K562 (cell line): ENCODE data around the gene TMEM120B. TPM values are rescaled to one million over a fixed set of nuclear protein-coding genes. Genes with fewer than 3 reads are reported as not detected.

ENCODE experiments used
- BRF2 ChIP-seq: IDR thresholded peaks from 3 replicates; pipeline ENCODE4 v1.6.1; 2011; ENCODE audit warnings: borderline replicate concordance, mild to moderate bottlenecking; ENCODE audit not compliant: insufficient read length, insufficient read depth
- COPS2 ChIP-seq: fragments of 450-650 bp; conservative IDR thresholded peaks from 2 replicates; pipeline ENCODE4 v1.6.1; 2016; ENCODE audit warnings: mild to moderate bottlenecking, moderate library complexity
- ETV6 ChIP-seq, 3 experiments: fragments of 150-350 bp in 1 of 3; sonication (generic) in 1 of 3; formaldehyde crosslinking in 1 of 3; IDR thresholded peaks; 2 replicates each; pipeline versions ENCODE4 v1.6.1 to v1.8.0; 2014 to 2022; ENCODE audit warnings: borderline replicate concordance in 2 of 3, low read depth in 2 of 3, antibody characterized with exemption in 1 of 3, low read length in 1 of 3, mild to moderate bottlenecking in 1 of 3, missing genetic modification reagents in 1 of 3
- KAT7 ChIP-seq: sonication (generic); formaldehyde crosslinking; IDR thresholded peaks from 2 replicates; pipeline ENCODE4 v1.8.0; 2022; ENCODE audit warnings: missing genetic modification reagents, mild to moderate bottlenecking, borderline replicate concordance
- MAFF ChIP-seq: IDR thresholded peaks from 2 replicates; pipeline ENCODE4 v1.6.1; 2012; ENCODE audit warnings: low read length, improper control_type of control experiment
- MLLT1 ChIP-seq, 2 experiments: fragments of 450-650 bp; IDR thresholded peaks; 2 replicates each; pipeline ENCODE4 v1.6.1; 2016
- MYBL2 ChIP-seq, 2 experiments: fragments of 450-650 bp in 1 of 2; sonication (generic) in 1 of 2; formaldehyde crosslinking in 1 of 2; IDR thresholded peaks; 2 replicates each; pipeline versions ENCODE4 v1.6.1 to v1.8.1; 2017 to 2022; ENCODE audit warnings: borderline replicate concordance in 1 of 2, inconsistent platforms in 1 of 2, low read depth in 1 of 2, mild to moderate bottlenecking in 1 of 2, missing genetic modification reagents in 1 of 2, moderate library complexity in 1 of 2
- NRF1 ChIP-seq, 2 experiments: fragments of 450-650 bp; IDR thresholded peaks in 1 of 2; conservative IDR thresholded peaks in 1 of 2; 2 replicates each; pipeline ENCODE4 v1.6.1; 2014; ENCODE audit warnings: mild to moderate bottlenecking in 2 of 2
- OTX1 ChIP-seq: fragments of 450-650 bp; formaldehyde crosslinking; IDR thresholded peaks from 2 replicates; pipeline ENCODE4 v1.4.0; 2022; ENCODE audit warnings: mild to moderate bottlenecking
- RBM39 ChIP-seq: fragments of 200-400 bp; formaldehyde crosslinking; optimal IDR thresholded peaks from 2 replicates; pipeline ENCODE3; 2018; ENCODE audit warnings: low read depth, low read length
- ZFPM2 ChIP-seq: fragments of 250-450 bp; sonication (Bioruptor Pico); IDR thresholded peaks from 2 replicates; pipeline ENCODE4 v1.5.1; 2022; ENCODE audit warnings: mild to moderate bottlenecking
- ZNF3 ChIP-seq: fragments of 250-450 bp; sonication (Bioruptor Pico); IDR thresholded peaks from 2 replicates; pipeline ENCODE4 v1.5.0; 2021; ENCODE audit warnings: mild to moderate bottlenecking, moderate library complexity
- ZNF324 ChIP-seq: fragments of 250-450 bp; sonication (Bioruptor Pico); IDR thresholded peaks from 2 replicates; pipeline ENCODE4 v1.4.0; 2020; ENCODE audit warnings: mild to moderate bottlenecking
- ZNF408 ChIP-seq: fragments of 250-450 bp; sonication (Bioruptor Pico); IDR thresholded peaks from 2 replicates; pipeline ENCODE4 v1.4.0; 2020; ENCODE audit warnings: low read depth, mild to moderate bottlenecking, moderate library complexity
- ZNF445 ChIP-seq: fragments of 250-450 bp; sonication (Bioruptor Pico); IDR thresholded peaks from 2 replicates; pipeline ENCODE4 v1.4.0; 2020; ENCODE audit warnings: low read depth, mild to moderate bottlenecking, moderate library complexity
- polyA plus RNA-seq, 8 experiments: library from polyadenylated mRNA; depleted of rRNA in 4 of 8; stranded (reverse) in 5 of 8; unstranded in 3 of 8; fragments of >200 nt; fragmentation: Nextera tagmentation in 2 of 8; fragmentation: Illumina TruSeq in 1 of 8; extraction: Ambion mirVana in 2 of 8; extraction: Trizol in 1 of 8; gene quantifications; 2 replicates each; pipeline versions ENCODE4 v1.2.1 to v1.2.3, GENCODE V29; 2011 to 2014; ENCODE audit warnings: inconsistent platforms in 1 of 8, missing spikeins in 1 of 8
- total RNA-seq, 7 experiments: library from RNA; depleted of rRNA in 6 of 7; stranded (reverse); fragments of >200 nt in 6 of 7; fragmentation: Illumina TruSeq in 2 of 7; extraction: Trizol in 2 of 7; gene quantifications; 2 replicates each; pipeline versions ENCODE4 v1.2.1 to v1.2.3, GENCODE V29; 2011 to 2021; ENCODE audit warnings: low replicate concordance in 1 of 7

Gene TMEM120B
- total and polyA plus RNA-seq, 9 of the 15 experiments (the other 6 are each of a cell fraction or from before 2014, with no cell fraction given) = 1.7 to 18.6 (median 7.4) TPM

GRCh38 chr12:121830588-121831265, 118.2 kb downstream of the TMEM120B start (continued):
- TF ChIP-seq ZNF3 (no peak), MAFF (no peak), RBM39 (no peak), COPS2 (no peak), ZNF408 (CRISPR knock-in tag) (no peak), ZNF324 (CRISPR knock-in tag) (no peak), ZFPM2 (CRISPR knock-in tag) (no peak), ZNF445 (CRISPR knock-in tag) (no peak), OTX1 (no peak), NRF1 (conservative IDR thresholded peaks at IDR 0.05 in 1 of 2, IDR thresholded peaks at IDR 0.05 in 1 of 2) (no peak), KAT7 (no peak), BRF2 (no peak), MLLT1 (IDR thresholded peaks at IDR 0.05) (no peak), MYBL2 (IDR thresholded peaks at IDR 0.05; ENCODE audit: low read depth) (no peak), MYBL2 (CRISPR knock-in tag; IDR thresholded peaks at IDR 0.05; ENCODE audit: borderline replicate concordance) (no peak), ETV6 (IDR thresholded peaks at IDR 0.05; ENCODE audit: borderline replicate concordance in 1 of 2, low read depth in 2 of 2, low read length in 1 of 2) (no peak), ETV6 (CRISPR knock-in tag; IDR thresholded peaks at IDR 0.05; ENCODE audit: borderline replicate concordance) (no peak)

Other genes with a start within 250 kb of the TMEM120B start
Only the 7 nearest of the 8 such genes appear.
- 29.3 and 37.4 TPM in 2 replicates for gene KDM2B, start 131.7 kb upstream of the TMEM120B start, total RNA-seq (2014; rRNA removed)
- 19.9 and 20.7 TPM in 2 replicates for gene KDM2B, start 131.7 kb upstream of the TMEM120B start, total RNA-seq (2014; rRNA removed; fragmentation: Illumina TruSeq; extraction: Trizol)
- gene KDM2B, start 131.7 kb upstream of the TMEM120B start, total RNA-seq (2015; rRNA removed; fragmentation: Illumina TruSeq; extraction: Trizol) = 22.5 and 23.0 TPM in 2 replicates
- gene KDM2B, start 131.7 kb upstream of the TMEM120B start, total RNA-seq (2021) = 46.8 and 50.5 TPM in 2 replicates
- gene KDM2B, start 131.7 kb upstream of the TMEM120B start, polyA plus RNA-seq (2011; rRNA removed) = 17.8 and 29.3 TPM in 2 replicates
- gene KDM2B, start 131.7 kb upstream of the TMEM120B start, polyA plus RNA-seq (2014; fragmentation: Illumina TruSeq; extraction: Trizol) = 29.2 and 41.2 TPM in 2 replicates
- 1 to 10 TPM; 7.4 to 9.1 TPM for gene KDM2B, start 131.7 kb upstream of the TMEM120B start, polyA plus RNA-seq (2014; fragmentation: Nextera tagmentation; extraction: Ambion mirVana)
- 29.4 and 33.6 TPM in 2 replicates for gene KDM2B, start 131.7 kb upstream of the TMEM120B start, polyA plus RNA-seq (2014; rRNA removed)
- 9.8 and 13.2 TPM in 2 replicates for gene ORAI1, start 86.2 kb upstream of the TMEM120B start, total RNA-seq (2014; rRNA removed)
- gene ORAI1, start 86.2 kb upstream of the TMEM120B start, total RNA-seq (2014; rRNA removed; fragmentation: Illumina TruSeq; extraction: Trizol) = 2.2 and 2.6 TPM in 2 replicates
- gene ORAI1, start 86.2 kb upstream of the TMEM120B start, total RNA-seq (2015; rRNA removed; fragmentation: Illumina TruSeq; extraction: Trizol) = 9.3 and 9.4 TPM in 2 replicates
- gene ORAI1, start 86.2 kb upstream of the TMEM120B start, total RNA-seq (2021) = 23.8 and 24.4 TPM in 2 replicates
- 9.3 and 15.7 TPM in 2 replicates for gene ORAI1, start 86.2 kb upstream of the TMEM120B start, polyA plus RNA-seq (2011; rRNA removed)
- gene ORAI1, start 86.2 kb upstream of the TMEM120B start, polyA plus RNA-seq (2014; fragmentation: Illumina TruSeq; extraction: Trizol) = 5.5 and 16.0 TPM in 2 replicates
- 1 to 10 TPM; 2.9 to 3.7 TPM for gene ORAI1, start 86.2 kb upstream of the TMEM120B start, polyA plus RNA-seq (2014; fragmentation: Nextera tagmentation; extraction: Ambion mirVana)
- 18.1 and 26.9 TPM in 2 replicates for gene ORAI1, start 86.2 kb upstream of the TMEM120B start, polyA plus RNA-seq (2014; rRNA removed)
- gene MORN3, start 43.1 kb upstream of the TMEM120B start, total RNA-seq (2014; rRNA removed) = 0.09 and 0.12 TPM in 2 replicates
- 0.22 and 0.26 TPM in 2 replicates for gene MORN3, start 43.1 kb upstream of the TMEM120B start, total RNA-seq (2014; rRNA removed; fragmentation: Illumina TruSeq; extraction: Trizol)
- 0.11 TPM in 2 replicates for gene MORN3, start 43.1 kb upstream of the TMEM120B start, total RNA-seq (2015; rRNA removed; fragmentation: Illumina TruSeq; extraction: Trizol)
- gene MORN3, start 43.1 kb upstream of the TMEM120B start, total RNA-seq (2021) = 0.22 TPM in 2 replicates
- gene MORN3, start 43.1 kb upstream of the TMEM120B start, polyA plus RNA-seq (2011; rRNA removed) = 0.20 and 0.28 TPM in 2 replicates
- gene MORN3, start 43.1 kb upstream of the TMEM120B start, polyA plus RNA-seq (2014; fragmentation: Illumina TruSeq; extraction: Trizol) = 0.19 and 0.32 TPM in 2 replicates
- under 1 TPM; 0.25 to 0.27 TPM for gene MORN3, start 43.1 kb upstream of the TMEM120B start, polyA plus RNA-seq (2014; fragmentation: Nextera tagmentation; extraction: Ambion mirVana)
- 0.12 and 0.15 TPM in 2 replicates for gene MORN3, start 43.1 kb upstream of the TMEM120B start, polyA plus RNA-seq (2014; rRNA removed)
- 3.5 and 3.9 TPM in 2 replicates for gene RHOF, start 80.9 kb downstream of the TMEM120B start, total RNA-seq (2014; rRNA removed)
- gene RHOF, start 80.9 kb downstream of the TMEM120B start, total RNA-seq (2014; rRNA removed; fragmentation: Illumina TruSeq; extraction: Trizol) = 3.1 and 3.9 TPM in 2 replicates
- gene RHOF, start 80.9 kb downstream of the TMEM120B start, total RNA-seq (2015; rRNA removed; fragmentation: Illumina TruSeq; extraction: Trizol) = 4.3 and 4.8 TPM in 2 replicates
- gene RHOF, start 80.9 kb downstream of the TMEM120B start, total RNA-seq (2021) = 10.1 and 10.4 TPM in 2 replicates
- gene RHOF, start 80.9 kb downstream of the TMEM120B start, polyA plus RNA-seq (2011; rRNA removed) = 4.0 and 6.3 TPM in 2 replicates
- 4.3 and 5.4 TPM in 2 replicates for gene RHOF, start 80.9 kb downstream of the TMEM120B start, polyA plus RNA-seq (2014; fragmentation: Illumina TruSeq; extraction: Trizol)
- gene RHOF, start 80.9 kb downstream of the TMEM120B start, polyA plus RNA-seq (2014; fragmentation: Nextera tagmentation; extraction: Ambion mirVana) = under 1 TPM; 0.13 to 0.45 TPM
- 8.8 and 9.5 TPM in 2 replicates for gene RHOF, start 80.9 kb downstream of the TMEM120B start, polyA plus RNA-seq (2014; rRNA removed)
- 2.9 and 4.7 TPM in 2 replicates for gene SETD1B, start 91.3 kb downstream of the TMEM120B start, total RNA-seq (2014; rRNA removed)
- gene SETD1B, start 91.3 kb downstream of the TMEM120B start, total RNA-seq (2014; rRNA removed; fragmentation: Illumina TruSeq; extraction: Trizol) = 0.99 and 1.4 TPM in 2 replicates
- 2.1 and 3.1 TPM in 2 replicates for gene SETD1B, start 91.3 kb downstream of the TMEM120B start, total RNA-seq (2015; rRNA removed; fragmentation: Illumina TruSeq; extraction: Trizol)
- gene SETD1B, start 91.3 kb downstream of the TMEM120B start, total RNA-seq (2021) = 23.6 and 26.6 TPM in 2 replicates
- gene SETD1B, start 91.3 kb downstream of the TMEM120B start, polyA plus RNA-seq (2011; rRNA removed) = 0.77 and 1.1 TPM in 2 replicates
- 6.1 and 10.6 TPM in 2 replicates for gene SETD1B, start 91.3 kb downstream of the TMEM120B start, polyA plus RNA-seq (2014; fragmentation: Illumina TruSeq; extraction: Trizol)
- 1 to 10 TPM in 1 of 2 experiments, under 1 TPM in 1; 0.48 to 2.3 TPM for gene SETD1B, start 91.3 kb downstream of the TMEM120B start, polyA plus RNA-seq (2014; fragmentation: Nextera tagmentation; extraction: Ambion mirVana)
- gene SETD1B, start 91.3 kb downstream of the TMEM120B start, polyA plus RNA-seq (2014; rRNA removed) = 6.9 and 7.1 TPM in 2 replicates
- 0.23 TPM in 1 of 2 replicates, not detected in the other for gene HPD, start 146.1 kb downstream of the TMEM120B start, total RNA-seq (2014; rRNA removed)
- gene HPD, start 146.1 kb downstream of the TMEM120B start, total RNA-seq (2014; rRNA removed; fragmentation: Illumina TruSeq; extraction: Trizol) = not detected in 2 replicates
- not detected in 2 replicates for gene HPD, start 146.1 kb downstream of the TMEM120B start, total RNA-seq (2015; rRNA removed; fragmentation: Illumina TruSeq; extraction: Trizol)
- gene HPD, start 146.1 kb downstream of the TMEM120B start, total RNA-seq (2021) = 0.29 TPM in 2 replicates
- 0.06 TPM in 1 of 2 replicates, not detected in the other for gene HPD, start 146.1 kb downstream of the TMEM120B start, polyA plus RNA-seq (2011; rRNA removed)
- not detected in 2 replicates for gene HPD, start 146.1 kb downstream of the TMEM120B start, polyA plus RNA-seq (2014; fragmentation: Illumina TruSeq; extraction: Trizol)
- under 1 TPM; 0.07 TPM for gene HPD, start 146.1 kb downstream of the TMEM120B start, polyA plus RNA-seq (2014; fragmentation: Nextera tagmentation; extraction: Ambion mirVana)
- 0.09 TPM in 1 of 2 replicates, not detected in the other for gene HPD, start 146.1 kb downstream of the TMEM120B start, polyA plus RNA-seq (2014; rRNA removed)
- 143 and 187 TPM in 2 replicates for gene PSMD9, start 176.0 kb downstream of the TMEM120B start, total RNA-seq (2014; rRNA removed)
- 34.1 and 34.5 TPM in 2 replicates for gene PSMD9, start 176.0 kb downstream of the TMEM120B start, total RNA-seq (2014; rRNA removed; fragmentation: Illumina TruSeq; extraction: Trizol)
- 61.7 and 78.2 TPM in 2 replicates for gene PSMD9, start 176.0 kb downstream of the TMEM120B start, total RNA-seq (2015; rRNA removed; fragmentation: Illumina TruSeq; extraction: Trizol)
- gene PSMD9, start 176.0 kb downstream of the TMEM120B start, total RNA-seq (2021) = 66.4 and 71.7 TPM in 2 replicates
- gene PSMD9, start 176.0 kb downstream of the TMEM120B start, polyA plus RNA-seq (2011; rRNA removed) = 61.3 and 68.5 TPM in 2 replicates
- gene PSMD9, start 176.0 kb downstream of the TMEM120B start, polyA plus RNA-seq (2014; fragmentation: Illumina TruSeq; extraction: Trizol) = 31.0 and 60.0 TPM in 2 replicates
- 10 to 100 TPM; 12.2 to 22.8 TPM for gene PSMD9, start 176.0 kb downstream of the TMEM120B start, polyA plus RNA-seq (2014; fragmentation: Nextera tagmentation; extraction: Ambion mirVana)
- 92.2 and 107 TPM in 2 replicates for gene PSMD9, start 176.0 kb downstream of the TMEM120B start, polyA plus RNA-seq (2014; rRNA removed)